HUDEP-2 (cell line): Measurements from ENCODE around the gene RGS14.
"Not testable (repeated sequence)": the region's sequence is repeated elsewhere in the genome, so short reads cannot be mapped to it uniquely, and the experiment has no call there.

Experiments used
- DNase-seq, 76 experiments: peaks; one replicate each; lab custom pipeline; 2025; ENCODE audit not compliant: unreplicated experiment in 76 of 76; lab: John Stamatoyannopoulos, UW

Gene RGS14

DNA sequence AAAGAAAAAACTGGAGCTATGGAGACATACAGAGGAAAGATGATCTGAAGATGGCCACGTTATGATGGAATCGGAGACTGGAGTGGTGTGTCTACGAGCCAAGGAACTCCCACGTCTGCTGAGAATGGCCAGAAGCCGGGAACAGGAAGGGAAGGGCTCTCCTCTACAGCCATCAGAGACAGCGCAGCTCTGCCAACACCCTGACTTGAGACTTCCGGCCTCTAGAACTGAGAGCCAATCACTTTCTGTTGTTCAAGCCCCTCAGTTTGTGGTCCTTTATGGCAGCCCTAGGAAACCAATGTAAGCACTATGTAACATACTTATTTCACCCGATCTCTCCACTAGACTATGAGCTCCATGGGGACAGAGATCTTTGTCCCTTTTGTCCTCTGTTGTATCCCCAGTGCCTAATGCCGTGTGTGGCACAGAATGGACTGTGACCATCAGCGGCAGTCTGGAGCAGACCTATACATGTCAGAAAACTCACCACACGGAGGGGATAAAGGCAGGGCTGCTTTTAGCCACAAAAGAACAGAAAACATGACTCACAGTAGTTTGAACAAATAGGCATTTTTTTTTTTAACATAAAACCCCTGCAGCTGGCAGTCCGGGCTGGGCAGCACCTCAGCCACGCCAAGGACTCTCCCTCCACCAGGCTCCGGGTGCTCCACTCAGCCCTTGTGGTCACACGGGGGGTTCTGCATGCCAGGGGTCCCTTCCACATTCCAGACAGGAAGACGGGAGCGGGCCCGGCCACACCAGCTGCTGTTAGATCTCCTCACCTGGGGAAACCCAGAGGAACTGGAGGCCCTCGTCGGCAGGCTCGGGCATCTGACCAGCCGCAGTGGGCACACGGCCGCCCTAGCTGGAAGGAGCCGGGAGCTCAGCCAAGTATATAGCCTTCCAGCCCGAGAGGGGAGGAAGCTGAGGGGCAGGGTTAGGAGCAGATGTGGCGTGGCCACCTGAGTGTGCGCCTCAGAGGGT, 29.9 kb upstream of the RGS14 start:
- no peak for DNase-seq

DNA sequence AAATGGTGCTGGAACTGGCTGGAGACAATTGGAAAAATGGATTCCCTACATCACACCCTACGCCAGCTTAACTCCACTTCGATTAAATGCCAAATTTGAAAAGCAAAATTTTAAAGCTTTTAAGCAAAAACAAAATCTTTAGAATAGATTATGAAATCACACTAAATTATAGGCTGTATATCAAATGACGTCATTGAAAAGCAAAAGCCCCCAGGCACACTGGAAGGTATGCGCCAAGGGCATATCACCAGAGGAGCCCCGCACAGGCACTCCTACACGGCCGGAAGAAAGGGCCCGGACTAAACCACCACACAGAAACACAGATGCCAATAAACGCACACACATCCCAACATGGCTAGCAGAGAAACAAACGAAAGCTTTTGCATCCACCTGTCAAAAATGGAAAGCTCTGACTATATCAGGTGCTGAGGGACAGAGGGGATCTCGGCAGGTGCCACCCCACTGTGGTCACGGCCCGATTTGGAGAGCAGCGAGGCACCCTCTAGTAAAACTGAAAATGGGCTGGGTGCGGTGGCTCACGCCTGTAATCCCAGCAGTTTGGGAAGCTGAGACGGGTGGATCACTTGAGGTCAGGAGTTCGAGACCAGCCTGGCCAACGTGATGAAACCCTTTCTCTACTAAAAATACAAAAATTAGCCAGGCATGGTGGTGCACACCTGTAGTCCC, 29.0 kb upstream of the RGS14 start:
- DNase-seq = no peak

DNA sequence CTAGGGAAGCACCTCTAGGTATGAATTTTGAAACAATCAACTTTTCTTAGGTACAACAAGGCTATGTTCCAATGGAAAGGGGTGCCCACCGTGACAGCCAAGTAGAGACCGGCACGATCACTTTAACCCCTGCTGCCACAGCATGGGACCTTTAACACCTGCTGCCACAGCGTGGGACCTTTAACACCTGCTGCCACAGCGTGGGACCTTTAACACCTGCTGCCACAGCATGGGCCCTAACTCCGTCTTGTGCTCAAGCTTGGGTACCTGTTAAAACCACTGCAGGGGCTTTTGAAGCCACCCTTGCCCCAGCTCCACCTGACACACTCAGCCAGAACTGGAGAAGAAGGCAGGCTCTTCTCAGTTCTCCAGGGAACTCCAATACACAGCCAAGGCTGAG, 27.8 kb upstream of the RGS14 start:
- DNase-seq = no peak

DNA sequence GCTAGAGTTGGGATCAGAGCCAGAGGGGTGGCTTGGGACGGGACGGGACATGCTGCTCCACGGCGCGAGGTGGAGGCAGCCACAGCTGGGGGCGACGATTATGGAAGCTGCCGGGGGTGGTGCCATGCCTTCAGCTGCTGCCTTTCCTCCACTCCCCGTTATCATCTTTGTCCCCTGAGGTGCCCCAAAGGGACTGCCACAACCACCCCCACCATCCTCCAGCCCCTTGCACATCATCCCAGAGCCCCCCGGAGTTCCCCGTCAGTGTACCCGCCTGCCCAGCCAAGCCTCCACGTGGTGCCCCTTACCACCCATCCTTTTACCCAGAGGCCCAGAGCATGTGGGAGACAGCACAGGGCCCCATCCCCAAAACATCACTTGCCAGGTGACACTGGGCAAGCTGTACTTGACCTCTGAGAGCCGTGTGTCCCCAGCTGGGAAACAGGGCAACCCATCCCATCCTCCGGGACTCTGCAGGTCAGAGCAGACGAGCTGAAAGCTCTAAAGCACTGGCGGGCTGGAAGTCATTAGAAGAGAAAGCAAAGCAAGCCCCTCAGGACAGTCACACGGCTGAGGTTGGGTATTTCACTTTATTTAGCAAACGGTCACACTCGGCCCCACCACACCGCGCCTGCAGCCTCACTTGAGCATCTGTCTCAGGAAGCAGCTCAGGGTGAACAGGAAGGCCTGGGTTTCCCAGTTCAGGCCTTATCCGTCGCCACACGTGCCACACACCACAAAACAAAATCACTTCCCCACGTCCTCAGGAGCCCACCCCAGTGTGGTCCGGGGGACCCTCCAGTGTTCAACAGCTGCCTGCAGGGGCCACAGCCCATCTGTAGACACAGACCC, 26.5 kb upstream of the RGS14 start:
- DNase-seq = no peak

DNA sequence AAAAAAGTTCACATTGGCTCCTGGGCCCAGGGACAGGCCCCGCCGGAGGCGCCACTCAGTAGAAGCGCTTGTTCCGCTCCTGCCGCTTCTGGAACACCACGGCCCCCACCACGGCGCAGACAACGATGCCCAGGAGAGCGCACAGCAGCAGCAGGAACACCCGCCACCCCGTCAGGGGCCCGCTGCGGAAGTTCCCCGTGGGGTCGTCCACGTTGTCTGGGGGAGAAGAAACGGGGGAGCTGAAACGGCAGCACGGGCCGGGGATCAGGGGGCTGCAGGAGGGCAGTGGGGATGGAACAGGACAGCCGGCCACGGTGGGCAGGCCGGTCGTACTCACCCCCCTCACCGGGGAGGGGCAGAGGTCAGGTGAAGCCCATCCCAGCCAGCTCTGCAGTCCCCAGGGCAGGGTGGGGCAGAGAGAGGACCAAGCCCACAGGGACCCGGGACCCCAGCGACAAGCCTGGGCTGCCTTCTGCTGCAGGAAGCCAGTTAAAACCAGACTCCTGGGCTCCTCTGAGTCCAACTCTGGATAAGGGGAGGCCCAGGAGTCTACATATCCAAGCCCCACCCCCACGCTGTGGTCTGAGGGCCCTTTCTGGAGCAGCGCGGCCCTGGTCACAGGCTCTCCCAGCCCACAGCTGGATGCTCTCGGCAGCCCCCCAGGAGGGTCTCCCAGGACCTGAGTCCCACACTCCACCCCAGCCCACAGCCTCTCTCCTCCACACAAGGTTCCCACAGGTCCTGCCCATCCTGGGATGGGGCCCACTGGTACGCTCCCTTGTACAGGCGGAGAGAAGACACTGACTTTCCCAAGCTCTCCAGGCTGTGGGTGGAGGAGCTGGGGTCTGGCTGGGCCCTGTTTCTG, 25.5 kb upstream of the RGS14 start:
- DNase-seq = no peak

DNA sequence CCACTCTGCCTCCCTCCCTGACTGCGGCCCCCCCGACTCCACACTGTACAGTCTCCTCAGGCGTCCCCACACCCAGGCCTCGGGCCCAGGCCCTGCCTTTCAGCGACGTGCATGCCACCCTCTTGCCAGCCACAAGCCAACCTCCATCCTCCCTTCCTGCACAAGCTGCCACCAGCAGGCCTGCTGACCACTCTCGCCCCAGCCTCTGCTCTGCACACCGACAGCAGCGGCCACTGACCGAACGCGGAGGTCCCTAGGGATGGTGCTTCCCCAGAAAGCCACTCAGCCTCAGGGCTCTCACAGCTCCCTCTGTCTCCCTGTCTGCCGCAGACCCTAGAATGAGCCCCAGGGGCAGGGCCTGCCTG, 24.8 kb upstream of the RGS14 start:
- DNase-seq = no peak

DNA sequence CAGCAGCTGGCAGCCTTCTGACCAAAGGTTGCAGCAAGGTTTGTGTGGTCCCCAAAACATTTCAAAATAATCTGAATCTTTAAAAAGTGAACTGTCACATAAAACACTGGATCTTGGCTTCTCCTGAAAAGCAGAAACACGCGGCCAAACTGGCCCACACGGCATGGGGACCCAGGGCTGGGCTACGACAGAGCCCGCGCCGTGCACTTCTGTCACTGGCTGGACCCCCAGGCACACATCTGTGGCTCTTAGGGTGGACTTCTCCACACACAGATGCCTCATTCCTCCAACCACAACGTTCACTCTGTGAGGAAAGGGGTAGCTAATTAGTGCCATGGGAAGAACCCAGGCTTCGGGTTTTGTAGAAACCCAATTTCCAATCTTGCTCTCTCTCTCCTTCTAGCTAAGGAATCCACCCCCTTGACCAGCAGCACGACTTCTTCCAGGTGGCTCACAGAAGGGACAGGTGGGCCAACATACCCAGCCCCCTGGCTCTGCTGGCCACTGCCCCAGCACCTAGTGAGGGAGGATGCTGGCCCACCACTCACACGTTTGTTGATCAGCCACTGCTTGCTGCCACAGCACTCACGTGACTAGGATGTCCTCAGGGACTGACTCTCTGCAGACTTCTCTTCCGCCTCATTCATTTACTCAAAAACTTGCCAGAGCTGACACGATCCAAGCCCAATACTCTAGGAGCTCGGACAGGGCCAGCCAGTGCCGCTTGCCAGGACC, 24.1 kb upstream of the RGS14 start:
- no peak for DNase-seq

DNA sequence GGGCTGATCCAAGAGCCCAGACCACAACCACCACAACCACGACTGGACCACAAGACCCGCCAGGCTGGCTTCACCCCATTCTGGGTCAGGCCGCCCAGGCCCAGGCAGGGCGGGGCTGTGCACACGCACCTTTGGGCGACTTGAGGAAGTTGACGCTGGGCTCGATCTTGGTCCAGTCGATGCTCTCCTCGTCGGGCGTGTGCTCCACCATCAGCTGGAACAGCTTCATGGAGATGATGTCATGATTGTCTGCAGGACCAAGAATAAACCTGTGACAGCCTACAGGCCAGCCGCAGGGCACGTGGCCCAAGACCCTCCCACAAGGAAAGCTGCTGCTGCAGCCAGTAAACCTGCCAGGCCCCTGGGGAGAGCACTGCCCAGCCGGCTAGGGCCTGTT, 23.6 kb upstream of the RGS14 start:
- no peak for DNase-seq

DNA sequence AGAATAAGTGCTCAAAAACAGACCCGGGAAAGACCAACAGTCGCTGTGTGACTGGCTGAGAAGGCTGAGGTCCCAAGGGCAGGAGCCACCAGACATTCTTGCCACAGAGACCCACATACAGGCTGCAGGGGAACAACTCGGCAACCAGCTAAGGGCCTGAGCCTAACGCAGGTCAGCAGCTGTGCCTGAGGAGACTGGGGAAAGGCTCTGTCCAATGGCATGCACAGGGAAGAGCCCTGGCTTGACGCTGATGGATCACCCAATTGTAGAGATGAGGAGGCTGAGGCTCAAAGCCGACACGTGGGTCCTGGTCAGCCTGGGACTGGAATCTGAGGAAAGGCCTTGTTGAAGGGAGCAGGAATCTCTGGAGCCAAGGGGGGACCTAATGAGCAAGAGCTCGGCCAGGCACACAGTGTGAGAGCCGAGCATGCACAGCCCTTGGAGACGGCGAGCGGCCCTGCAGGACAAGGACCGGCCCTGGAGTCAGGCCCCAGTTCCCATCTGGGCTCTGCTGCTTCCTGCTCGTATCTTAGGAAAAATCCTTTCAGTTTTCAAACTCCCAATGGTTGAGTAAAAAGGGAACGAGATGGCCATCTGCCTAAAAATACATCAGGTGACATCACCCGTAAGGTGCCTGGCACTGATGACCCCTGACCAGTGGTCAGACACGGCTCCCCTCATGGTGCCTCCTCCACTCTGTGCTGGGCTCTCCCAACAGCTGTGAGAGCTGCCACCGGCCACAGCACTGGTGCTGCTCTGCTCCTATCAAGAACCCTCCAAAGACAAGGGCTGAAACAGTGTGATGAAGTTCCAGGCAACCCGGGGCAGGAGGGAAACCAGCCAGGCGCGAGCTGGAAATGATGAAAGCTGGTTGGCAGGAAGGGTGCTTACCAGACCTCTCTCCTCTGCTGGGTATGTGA, 22.7 kb upstream of the RGS14 start:
- DNase-seq = no peak

DNA sequence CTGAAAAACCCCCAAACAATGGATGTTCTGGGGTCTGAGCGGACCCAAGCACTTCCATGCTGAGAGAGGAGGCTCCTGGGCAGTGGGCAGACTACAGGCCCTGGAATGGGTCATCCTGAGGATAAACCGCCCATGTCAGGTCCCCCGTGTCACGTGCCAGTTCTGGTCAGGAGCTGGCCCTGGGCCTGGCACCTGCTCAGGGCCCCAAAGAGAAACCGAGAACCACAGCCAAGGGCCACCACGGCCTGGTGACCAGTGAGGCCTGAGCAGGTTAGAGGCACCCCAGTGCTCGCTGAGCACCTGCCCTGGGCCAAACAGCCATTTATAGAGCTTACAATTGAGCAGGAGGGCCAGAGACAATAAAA, 22.0 kb upstream of the RGS14 start:
- no peak for DNase-seq

DNA sequence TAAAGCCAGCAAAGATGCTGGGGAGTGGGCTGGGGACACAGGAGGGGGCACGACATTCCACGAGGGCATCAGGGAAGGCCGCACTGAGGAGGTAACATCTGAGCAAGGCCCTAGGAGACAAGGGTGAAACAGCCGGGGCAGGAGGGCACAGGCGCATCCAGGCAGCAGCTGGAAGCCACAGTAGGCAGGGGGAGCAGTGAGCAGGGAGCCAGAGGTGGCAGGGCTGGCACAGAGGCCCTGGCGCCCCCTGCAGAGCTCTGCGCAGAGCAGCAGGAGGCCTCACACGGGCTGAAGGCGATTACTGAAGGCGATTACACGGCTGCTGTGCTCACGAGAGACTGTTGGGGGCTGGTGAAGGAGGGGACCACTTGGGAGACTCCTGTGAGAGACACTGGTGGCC, 21.6 kb upstream of the RGS14 start:
- peak in 54 of 76 experiments; percentile 4 to 62 (median 37) for DNase-seq

DNA sequence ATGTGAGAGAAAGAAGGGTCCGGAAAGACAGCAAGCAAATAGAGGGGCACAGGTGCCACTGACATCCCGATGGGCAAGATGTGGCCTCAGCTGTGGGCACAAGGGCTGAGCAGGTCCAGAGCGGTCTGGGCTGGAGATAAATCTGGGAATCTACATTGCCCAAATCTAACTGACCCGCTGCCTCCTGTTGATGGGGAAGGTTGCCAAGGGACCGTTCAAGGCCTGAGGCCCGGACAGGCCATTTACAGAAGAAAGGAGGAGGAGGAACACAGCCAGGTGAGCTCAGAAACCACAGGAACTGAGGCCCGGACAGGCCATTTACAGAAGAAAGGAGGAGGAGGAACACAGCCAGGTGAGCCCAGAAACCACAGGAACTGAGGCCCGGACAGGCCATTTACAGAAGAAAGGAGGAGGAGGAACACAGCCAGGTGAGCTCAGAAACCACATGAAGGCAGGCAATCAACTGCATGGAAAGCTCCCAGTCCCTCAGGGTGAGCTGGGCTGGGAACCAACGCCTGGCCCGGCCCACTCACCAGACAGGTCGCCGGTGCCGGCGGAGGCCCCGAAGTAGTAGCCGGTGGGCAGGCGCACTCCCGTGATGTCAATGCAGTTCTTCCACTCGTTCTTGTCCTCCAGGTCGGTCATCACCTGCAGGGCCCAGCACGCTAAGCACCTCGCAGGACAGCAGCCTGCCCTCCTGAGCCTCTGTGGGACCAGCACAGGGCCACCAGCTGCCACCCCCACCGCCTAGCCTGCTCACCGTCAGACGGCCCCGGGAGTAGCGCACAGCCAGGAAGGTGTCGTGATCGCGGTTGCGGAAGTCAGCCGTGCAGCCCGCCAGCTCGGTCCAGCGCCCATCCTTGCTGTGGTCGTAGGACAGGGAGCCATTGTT, 20.9 kb upstream of the RGS14 start:
- no peak for DNase-seq

DNA sequence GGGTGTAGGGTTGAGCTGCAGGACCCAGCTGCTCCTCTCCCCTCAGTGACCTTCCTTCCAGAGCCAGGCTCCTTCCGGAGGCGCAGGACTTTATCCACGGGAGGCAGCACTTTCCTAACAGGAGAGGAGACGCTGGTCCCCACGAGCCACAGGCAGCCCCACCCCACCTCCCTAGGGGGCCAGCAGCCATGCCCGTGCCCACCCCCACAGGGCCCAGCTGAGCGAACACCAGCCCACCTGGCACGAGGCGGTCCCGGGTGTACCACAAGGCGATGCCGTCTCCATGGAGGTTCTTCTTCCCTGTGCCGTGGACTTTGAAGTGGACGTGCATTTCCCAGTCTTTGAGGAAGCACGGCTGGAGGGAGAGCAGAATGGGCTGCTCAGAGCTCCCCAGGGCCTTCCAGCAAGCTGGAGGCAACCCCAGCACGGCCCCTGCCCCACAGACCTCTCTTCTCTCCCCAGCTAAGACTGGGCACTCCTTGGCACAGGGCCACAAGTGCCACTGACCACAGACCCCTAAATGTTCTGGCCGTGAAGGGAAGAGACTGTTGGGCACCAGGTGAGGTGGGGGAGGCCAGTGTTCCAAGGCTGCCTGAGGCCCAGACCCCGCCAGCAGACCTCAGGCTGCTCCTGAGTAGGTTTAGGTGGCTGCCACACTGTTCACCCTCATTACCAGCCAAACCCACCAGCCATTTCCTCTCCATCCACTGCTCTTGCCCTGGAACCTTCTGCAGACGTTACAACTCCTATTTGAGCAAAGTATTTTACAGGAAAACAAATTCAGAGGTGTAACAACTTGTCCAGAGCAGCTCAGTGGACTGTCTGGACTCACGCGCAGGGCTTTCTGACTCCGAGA, 19.2 kb upstream of the RGS14 start:
- DNase-seq = no peak

DNA sequence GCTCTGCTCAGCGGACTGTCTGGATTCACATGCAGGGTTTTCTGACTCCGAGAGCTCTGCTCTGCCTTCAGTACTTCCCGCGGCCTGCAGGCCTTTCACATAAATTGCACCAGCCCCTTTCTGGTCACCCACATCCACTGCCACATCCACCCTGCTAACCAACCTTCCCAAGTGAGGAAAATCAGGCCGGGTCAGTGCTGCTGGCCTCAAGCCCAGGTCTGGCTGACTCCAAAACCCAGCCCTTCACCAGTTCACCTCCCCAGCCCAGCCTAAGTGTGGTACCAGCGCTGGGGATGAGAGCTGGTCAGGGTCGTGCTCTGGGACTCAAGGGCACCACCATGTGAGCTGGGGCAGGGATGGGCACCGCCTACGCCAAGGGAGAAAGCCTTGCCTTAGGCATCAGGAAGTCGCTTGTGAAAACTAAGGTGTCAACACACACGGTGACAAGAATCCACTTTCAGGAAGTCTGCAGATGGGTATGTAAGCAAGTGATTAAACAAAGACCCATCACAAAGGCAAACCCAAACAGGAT, 18.6 kb upstream of the RGS14 start:
- no peak for DNase-seq

DNA sequence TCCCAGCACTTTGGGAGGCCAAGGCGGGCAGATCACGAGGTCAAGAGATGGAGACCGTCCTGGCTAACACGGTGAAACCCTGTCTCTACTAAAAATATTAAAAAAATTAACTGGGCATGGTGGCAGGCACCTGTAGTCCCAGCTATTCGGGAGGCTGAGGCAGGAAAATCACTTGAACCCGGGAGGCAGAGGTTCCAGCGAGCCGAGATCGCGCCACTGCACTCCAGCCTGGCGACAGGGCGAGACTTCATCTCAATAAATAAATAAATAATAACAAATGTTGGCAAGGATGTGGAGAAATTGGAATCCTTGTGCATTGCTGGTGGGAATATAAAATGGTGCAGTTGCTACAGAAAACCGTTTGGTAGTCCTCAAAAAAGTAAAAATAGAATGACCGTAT, 14.7 kb upstream of the RGS14 start:
- not testable (repeated sequence) for DNase-seq

DNA sequence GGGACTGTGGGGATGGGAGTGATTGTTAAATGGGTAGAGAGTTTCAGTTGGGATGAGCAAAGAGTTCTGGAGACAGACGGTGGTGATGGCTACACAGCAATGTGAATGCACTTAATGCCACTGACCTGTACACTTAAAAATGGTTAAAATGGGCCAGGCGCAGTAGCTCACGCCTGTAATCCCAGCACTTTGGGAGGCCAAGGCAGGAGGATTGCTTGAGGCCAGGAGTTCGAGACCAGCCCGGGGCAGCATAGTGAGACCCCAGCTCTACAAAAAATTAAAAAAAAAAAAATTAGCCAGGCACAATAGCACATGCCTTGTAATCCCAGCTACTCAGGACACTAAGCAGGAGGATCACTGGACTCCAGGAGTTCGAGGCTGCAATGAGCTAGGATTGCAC, 13.9 kb upstream of the RGS14 start:
- DNase-seq = no peak
